Measurements from ENCODE around the gene F2. TPM values are rescaled to one million over a fixed set of nuclear protein-coding genes. Genes with fewer than 3 reads are reported as not detected.

Gene F2
- total and polyA plus RNA-seq, 2 of the 13 experiments (the other 11 are each of a cell fraction or from before 2014, with no cell fraction given) = 330 to 801 TPM

DNA sequence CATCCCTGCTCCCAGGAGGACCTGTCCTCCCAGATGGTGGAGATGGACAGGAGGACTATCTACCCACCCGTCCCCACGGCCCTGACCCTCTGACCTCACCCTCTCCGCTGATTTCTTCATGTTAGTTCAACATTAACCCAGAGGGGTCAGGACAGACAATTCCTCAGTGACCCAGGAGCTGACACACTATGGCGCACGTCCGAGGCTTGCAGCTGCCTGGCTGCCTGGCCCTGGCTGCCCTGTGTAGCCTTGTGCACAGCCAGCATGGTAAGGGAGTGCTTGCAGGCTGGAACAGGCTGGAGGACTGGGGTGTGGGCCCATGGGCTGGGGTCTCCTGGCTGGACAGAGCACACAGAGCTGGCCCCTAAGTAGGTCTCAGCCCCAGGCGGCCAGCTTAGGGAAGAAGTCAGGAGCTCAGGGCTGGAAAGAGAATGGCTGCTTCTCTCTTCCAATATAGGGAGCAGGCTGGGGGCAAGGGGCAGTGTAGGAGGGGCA is at the start of gene F2 (continued):
- TF ChIP-seq ARID2 (CRISPR knock-in tag; IDR thresholded peaks at IDR 0.05; ENCODE audit: borderline replicate concordance) (no peak), ZNF446 (CRISPR knock-in tag; IDR thresholded peaks at IDR 0.05) (no peak; the same call in 1 of the 2 replicates), SMAD1 (CRISPR knock-in tag; IDR thresholded peaks at IDR 0.05; ENCODE audit: borderline replicate concordance, low read depth) (no peak), ZBTB7A (CRISPR knock-in tag; IDR thresholded peaks at IDR 0.05) (peak; percentile 90), STAG1 (CRISPR knock-in tag; IDR thresholded peaks at IDR 0.05) (peak; percentile 46), ZNF468 (CRISPR knock-in tag; IDR thresholded peaks at IDR 0.05) (no peak), KDM5B (CRISPR knock-in tag; IDR thresholded peaks at IDR 0.05; ENCODE audit: borderline replicate concordance) (no peak), SNRNP70 (IDR thresholded peaks at IDR 0.05; ENCODE audit: low read depth, low read length) (no peak), ZMYM2 (CRISPR knock-in tag; IDR thresholded peaks at IDR 0.05) (no peak; the same call in 1 of the 2 replicates), ZNF510 (CRISPR knock-in tag; IDR thresholded peaks at IDR 0.05; ENCODE audit: low read depth) (0 out of 2 replicates have a peak, but pooled peaks have one; percentile 24), U2AF1 (optimal IDR thresholded peaks at IDR 0.05; ENCODE audit: low read depth, low read length) (peak; percentile 77), TRIM24 (CRISPR knock-in tag; IDR thresholded peaks at IDR 0.05) (no peak), ZSCAN25 (CRISPR knock-in tag; IDR thresholded peaks at IDR 0.05) (0 out of 2 replicates have a peak, but pooled peaks have one; percentile 43), CBFB (CRISPR knock-in tag; IDR thresholded peaks at IDR 0.05) (peak; percentile 44; the same call in 1 of the 2 replicates), ZNF552 (CRISPR knock-in tag; IDR thresholded peaks at IDR 0.05; ENCODE audit: borderline replicate concordance) (no peak), KLF16 (CRISPR knock-in tag; IDR thresholded peaks at IDR 0.05) (peak in 1 of 2 experiments; percentile 70; a peak in 2 of 4 replicates), RFX1 (IDR thresholded peaks at IDR 0.05) (no peak), AGO1 (IDR thresholded peaks at IDR 0.05; ENCODE audit: low read depth, low read length, poor library complexity, severe bottlenecking) (no peak), HCFC1 (IDR thresholded peaks at IDR 0.05; ENCODE audit: low read depth, low read length) (no peak), ZNF577 (CRISPR knock-in tag; IDR thresholded peaks at IDR 0.05; ENCODE audit: borderline replicate concordance, low read depth) (no peak)
- TF ChIP-seq, protein P1, sequence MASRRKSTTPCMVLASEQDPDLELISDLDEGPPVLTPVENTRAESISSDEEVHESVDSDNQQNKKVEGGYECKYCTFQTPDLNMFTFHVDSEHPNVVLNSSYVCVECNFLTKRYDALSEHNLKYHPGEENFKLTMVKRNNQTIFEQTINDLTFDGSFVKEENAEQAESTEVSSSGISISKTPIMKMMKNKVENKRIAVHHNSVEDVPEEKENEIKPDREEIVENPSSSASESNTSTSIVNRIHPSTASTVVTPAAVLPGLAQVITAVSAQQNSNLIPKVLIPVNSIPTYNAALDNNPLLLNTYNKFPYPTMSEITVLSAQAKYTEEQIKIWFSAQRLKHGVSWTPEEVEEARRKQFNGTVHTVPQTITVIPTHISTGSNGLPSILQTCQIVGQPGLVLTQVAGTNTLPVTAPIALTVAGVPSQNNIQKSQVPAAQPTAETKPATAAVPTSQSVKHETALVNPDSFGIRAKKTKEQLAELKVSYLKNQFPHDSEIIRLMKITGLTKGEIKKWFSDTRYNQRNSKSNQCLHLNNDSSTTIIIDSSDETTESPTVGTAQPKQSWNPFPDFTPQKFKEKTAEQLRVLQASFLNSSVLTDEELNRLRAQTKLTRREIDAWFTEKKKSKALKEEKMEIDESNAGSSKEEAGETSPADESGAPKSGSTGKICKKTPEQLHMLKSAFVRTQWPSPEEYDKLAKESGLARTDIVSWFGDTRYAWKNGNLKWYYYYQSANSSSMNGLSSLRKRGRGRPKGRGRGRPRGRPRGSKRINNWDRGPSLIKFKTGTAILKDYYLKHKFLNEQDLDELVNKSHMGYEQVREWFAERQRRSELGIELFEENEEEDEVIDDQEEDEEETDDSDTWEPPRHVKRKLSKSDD (CRISPR knock-in tag; IDR thresholded peaks at IDR 0.05; ENCODE audit: low read depth) = peak; percentile 60
- TF ChIP-seq, protein P2, sequence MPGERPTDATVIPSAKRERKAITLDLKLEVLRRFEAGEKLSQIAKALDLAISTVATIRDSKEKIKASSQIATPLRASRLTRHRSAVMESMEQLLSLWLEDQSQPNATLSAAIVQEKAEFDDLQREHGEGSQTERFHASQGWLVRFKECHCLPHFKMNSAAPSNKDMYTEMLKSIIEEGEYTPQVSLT (CRISPR knock-in tag; IDR thresholded peaks at IDR 0.05; ENCODE audit: borderline replicate concordance, low read depth) = no peak
- TF ChIP-seq, protein P3, sequence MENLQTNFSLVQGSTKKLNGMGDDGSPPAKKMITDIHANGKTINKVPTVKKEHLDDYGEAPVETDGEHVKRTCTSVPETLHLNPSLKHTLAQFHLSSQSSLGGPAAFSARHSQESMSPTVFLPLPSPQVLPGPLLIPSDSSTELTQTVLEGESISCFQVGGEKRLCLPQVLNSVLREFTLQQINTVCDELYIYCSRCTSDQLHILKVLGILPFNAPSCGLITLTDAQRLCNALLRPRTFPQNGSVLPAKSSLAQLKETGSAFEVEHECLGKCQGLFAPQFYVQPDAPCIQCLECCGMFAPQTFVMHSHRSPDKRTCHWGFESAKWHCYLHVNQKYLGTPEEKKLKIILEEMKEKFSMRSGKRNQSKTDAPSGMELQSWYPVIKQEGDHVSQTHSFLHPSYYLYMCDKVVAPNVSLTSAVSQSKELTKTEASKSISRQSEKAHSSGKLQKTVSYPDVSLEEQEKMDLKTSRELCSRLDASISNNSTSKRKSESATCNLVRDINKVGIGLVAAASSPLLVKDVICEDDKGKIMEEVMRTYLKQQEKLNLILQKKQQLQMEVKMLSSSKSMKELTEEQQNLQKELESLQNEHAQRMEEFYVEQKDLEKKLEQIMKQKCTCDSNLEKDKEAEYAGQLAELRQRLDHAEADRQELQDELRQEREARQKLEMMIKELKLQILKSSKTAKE (CRISPR knock-in tag; IDR thresholded peaks at IDR 0.05; ENCODE audit: borderline replicate concordance) = peak; percentile 87
- TF ChIP-seq, protein P4, sequence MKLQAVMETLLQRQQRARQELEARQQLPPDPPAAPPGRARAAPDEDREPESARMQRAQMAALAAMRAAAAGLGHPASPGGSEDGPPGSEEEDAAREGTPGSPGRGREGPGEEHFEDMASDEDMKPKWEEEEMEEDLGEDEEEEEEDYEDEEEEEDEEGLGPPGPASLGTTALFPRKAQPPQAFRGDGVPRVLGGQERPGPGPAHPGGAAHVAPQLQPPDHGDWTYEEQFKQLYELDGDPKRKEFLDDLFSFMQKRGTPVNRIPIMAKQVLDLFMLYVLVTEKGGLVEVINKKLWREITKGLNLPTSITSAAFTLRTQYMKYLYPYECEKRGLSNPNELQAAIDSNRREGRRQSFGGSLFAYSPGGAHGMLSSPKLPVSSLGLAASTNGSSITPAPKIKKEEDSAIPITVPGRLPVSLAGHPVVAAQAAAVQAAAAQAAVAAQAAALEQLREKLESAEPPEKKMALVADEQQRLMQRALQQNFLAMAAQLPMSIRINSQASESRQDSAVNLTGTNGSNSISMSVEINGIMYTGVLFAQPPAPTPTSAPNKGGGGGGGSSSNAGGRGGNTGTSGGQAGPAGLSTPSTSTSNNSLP (IDR thresholded peaks at IDR 0.05; ENCODE audit: low read depth, low read length) = 0 out of 2 replicates have a peak, but pooled peaks have one; percentile 4
